Left lung (tissue), 10 donors: ENCODE results near the gene ZCCHC24. TPM values are rescaled to one million over a fixed set of nuclear protein-coding genes. Genes with fewer than 3 reads are reported as not detected.

ENCODE experiments used
- ATAC-seq: fragments of 200-7000 bp; cut with Tn5 transposase; one replicate; pipeline ENCODE4 v1.9.1; 2020; ENCODE audit warnings: moderate library complexity
- DNase-seq, 4 donors: peaks; one replicate each; pipeline ENCODE4 v3.0.0-alpha.2; 2013 to 2020
- H3K27ac ChIP-seq, 2 donors: fragments of 200-600 bp; sonication (generic) in 1 of 2; one replicate each; pipeline versions ENCODE4 v1.5.0 to v1.8.0; 2020 to 2021
- H3K27me3 ChIP-seq, 2 donors: fragments of 200-600 bp; sonication (generic) in 1 of 2; one replicate each; pipeline versions ENCODE4 v1.5.0 to v1.8.0; 2020 to 2021
- H3K36me3 ChIP-seq, 2 donors: fragments of 200-600 bp; sonication (generic) in 1 of 2; one replicate each; pipeline versions ENCODE4 v1.5.0 to v1.8.0; 2020 to 2021
- H3K4me1 ChIP-seq, 2 donors: fragments of 200-600 bp; one replicate each; pipeline ENCODE4 v1.8.0; 2021
- H3K4me3 ChIP-seq, 2 donors: fragments of 200-600 bp; sonication (generic) in 1 of 2; one replicate each; pipeline versions ENCODE4 v1.5.0 to v1.8.0; 2020 to 2021; ENCODE audit warnings: mild to moderate bottlenecking in 1 of 2
- H3K9me3 ChIP-seq, 2 donors: fragments of 200-600 bp; sonication (generic) in 1 of 2; one replicate each; pipeline versions ENCODE4 v1.5.0 to v1.8.0; 2020 to 2021
- intact Hi-C, 2 donors: fragments of 100-400 bp; cut with DNase I; formaldehyde crosslinking; loops; one replicate each; pipeline versions ENCODE4 v1.11.2 to v1.14.2; 2022
- polyA plus RNA-seq, 6 donors: library from polyadenylated mRNA; unstranded; fragments of 120-200 nt; gene quantifications; one replicate each; pipeline ENCODE4 v1.2.1, GENCODE V29; 2013; ENCODE audit not compliant: insufficient read length in 6 of 6
- total RNA-seq, 2 donors: library from RNA; stranded (reverse); fragmentation: NEBNext Ultra II Directional; extraction: Animal tissue kit (Norgen Biotek cat#: 25700); gene quantifications; one replicate each; pipeline ENCODE4 v1.2.1, GENCODE V29; 2021
- TF ChIP-seq, protein P1 (sequence below), 2 donors: fragments of 200-600 bp; sonication (generic) in 1 of 2; IDR thresholded peaks; one replicate each; pipeline versions ENCODE4 v1.5.0 to v1.8.0; 2021; ENCODE audit warnings: antibody characterized with exemption in 2 of 2
- donor health status: DM: no; HTN: yes; CAD: no.
- donor health status: DM: no; HTN: no; CAD: no.

Gene ZCCHC24
- total and polyA plus RNA-seq, 8 donors, result 28.9 to 48.3 (median 37.1) TPM

DNA sequence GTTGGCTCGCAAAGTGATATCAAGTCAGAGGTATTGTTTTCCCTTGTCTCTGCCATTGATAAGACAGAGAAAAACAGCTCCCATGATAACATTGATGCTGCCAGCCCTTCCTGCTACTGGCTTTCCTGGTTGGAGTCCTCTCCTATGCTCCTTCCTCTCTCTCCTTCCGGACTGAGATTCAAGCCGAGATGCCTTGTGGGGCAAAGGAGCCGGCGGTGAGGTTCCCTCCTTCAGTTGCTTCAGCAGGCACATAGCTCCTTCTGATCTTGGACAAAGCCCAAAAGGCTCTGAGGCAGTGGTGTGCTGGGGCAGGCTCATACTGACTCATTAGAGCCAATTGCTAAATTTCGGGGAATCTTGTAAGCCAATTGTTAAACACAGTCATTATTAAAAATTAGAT is 8.8 kb upstream of the ZCCHC24 start:
- TF ChIP-seq, protein P1, sequence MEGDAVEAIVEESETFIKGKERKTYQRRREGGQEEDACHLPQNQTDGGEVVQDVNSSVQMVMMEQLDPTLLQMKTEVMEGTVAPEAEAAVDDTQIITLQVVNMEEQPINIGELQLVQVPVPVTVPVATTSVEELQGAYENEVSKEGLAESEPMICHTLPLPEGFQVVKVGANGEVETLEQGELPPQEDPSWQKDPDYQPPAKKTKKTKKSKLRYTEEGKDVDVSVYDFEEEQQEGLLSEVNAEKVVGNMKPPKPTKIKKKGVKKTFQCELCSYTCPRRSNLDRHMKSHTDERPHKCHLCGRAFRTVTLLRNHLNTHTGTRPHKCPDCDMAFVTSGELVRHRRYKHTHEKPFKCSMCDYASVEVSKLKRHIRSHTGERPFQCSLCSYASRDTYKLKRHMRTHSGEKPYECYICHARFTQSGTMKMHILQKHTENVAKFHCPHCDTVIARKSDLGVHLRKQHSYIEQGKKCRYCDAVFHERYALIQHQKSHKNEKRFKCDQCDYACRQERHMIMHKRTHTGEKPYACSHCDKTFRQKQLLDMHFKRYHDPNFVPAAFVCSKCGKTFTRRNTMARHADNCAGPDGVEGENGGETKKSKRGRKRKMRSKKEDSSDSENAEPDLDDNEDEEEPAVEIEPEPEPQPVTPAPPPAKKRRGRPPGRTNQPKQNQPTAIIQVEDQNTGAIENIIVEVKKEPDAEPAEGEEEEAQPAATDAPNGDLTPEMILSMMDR (IDR thresholded peaks at IDR 0.05), result no peak
- intact Hi-C loops, result no loop called here
- DNase-seq (peak in 1 of 4 donors; percentile 40), ATAC-seq (peak; percentile 55)
- Histone ChIP-seq H3K4me1 (peaks cover 0 to 11% of the 10 kb centered on the region in 2 donors), H3K9me3 (no peaks in the 10 kb centered on the region), H3K27ac (peak overlapping the region in 1 of 2 donors; percentile 28), H3K36me3 (no peaks in the 10 kb centered on the region), H3K27me3 (no peaks in the 10 kb centered on the region), H3K4me3 (no peak overlapping the region)

DNA sequence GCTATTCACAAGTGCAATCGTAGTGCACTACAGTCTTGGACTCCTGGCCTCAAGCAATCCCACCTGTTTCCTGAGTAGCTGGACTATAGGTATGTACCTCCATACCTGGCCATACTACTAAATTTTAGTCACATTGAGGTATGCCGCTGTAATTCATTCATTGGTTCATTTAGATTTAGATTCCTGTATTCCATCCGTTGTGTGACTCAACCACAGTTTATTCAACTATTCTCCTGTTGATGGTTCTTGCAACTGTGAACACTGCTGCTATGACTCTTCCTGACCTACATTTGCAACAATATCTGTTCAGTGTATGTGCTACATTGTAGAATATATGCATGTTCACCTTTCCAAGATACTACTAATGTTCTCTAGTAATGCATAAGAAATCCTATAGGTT is 8.0 kb upstream of the ZCCHC24 start:
- intact Hi-C loops, result no loop called here
- ATAC-seq, result no peak
- Histone ChIP-seq H3K27ac (no peak overlapping the region), H3K4me3 (no peak overlapping the region), H3K4me1 (peaks cover 0 to 11% of the 10 kb centered on the region in 2 donors), H3K36me3 (no peaks in the 10 kb centered on the region), H3K27me3 (no peaks in the 10 kb centered on the region), H3K9me3 (no peaks in the 10 kb centered on the region)
- DNase-seq, result no peak
- TF ChIP-seq, protein P1 (IDR thresholded peaks at IDR 0.05), result no peak

DNA sequence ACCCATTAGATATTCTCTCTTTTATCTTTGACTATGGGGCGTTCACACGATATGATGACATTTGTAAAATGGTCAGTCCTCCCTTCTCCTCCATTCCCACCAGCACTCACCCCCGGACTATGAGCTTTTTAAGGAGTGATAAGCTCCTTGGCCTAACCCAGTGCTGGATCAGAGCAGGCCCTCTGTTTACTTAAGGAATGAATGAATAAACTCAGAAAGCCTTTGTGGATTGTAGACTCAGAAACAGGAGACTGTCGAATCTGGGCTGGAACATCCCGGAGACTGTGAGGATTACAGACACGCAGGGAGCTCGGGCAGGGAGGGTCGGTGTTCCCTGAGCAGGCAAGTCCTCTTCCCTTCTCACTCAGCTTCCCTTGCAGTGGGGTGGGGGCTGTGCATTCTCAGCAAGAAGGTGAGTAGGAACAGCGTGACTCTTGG is 6.8 kb upstream of the ZCCHC24 start:
- no peaks in the 10 kb centered on the region for H3K9me3 ChIP-seq
- H3K36me3 ChIP-seq, result no peaks in the 10 kb centered on the region
- no peak for ATAC-seq

DNA sequence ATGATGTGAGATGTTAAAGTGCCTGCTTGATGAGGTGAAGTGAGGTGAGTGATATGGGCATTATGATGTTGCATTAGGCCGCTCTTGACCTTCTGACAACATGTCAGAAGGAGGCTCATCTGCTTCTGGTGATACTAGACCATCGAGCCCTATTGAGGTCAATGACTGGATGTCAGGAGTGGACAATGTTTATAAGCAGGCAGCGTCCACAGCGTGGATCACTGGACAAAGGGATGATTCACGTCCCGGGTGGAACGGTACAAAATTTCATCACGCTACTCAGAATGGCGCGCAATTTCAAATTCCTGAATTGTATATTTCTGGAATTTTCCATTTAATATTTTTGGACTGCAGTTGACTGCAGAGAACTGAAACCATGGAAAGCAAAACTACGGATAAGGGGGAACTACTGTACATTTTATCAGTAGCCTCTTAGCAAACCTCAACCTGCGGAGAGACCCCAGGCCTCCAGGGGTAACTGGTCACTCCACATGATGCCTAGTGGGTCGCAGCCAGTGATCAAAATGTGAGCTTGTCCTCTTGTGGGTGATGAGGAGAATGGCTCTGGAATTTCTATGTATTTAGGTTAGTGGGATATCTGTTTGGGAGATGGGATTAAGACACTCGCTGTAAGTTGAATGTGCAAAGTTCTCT is 5.7 kb upstream of the ZCCHC24 start:
- no peaks in the 10 kb centered on the region for H3K36me3 ChIP-seq
- DNase-seq, result no peak
- no peak overlapping the region for H3K27ac ChIP-seq
- H3K27me3 ChIP-seq, result peaks cover 0 to 11% of the 10 kb centered on the region in 2 donors
- H3K9me3 ChIP-seq, result no peaks in the 10 kb centered on the region
- TF ChIP-seq, protein P1 (IDR thresholded peaks at IDR 0.05), result no peak
- intact Hi-C loops, result no loop called here
- no peak overlapping the region for H3K4me3 ChIP-seq
- H3K4me1 ChIP-seq, result peaks cover 0 to 21% of the 10 kb centered on the region in 2 donors
- ATAC-seq, result no peak

More for the DNA sequence above, 6.8 kb upstream of the ZCCHC24 start:
- DNase-seq, result no peak
- TF ChIP-seq, protein P1 (IDR thresholded peaks at IDR 0.05), result no peak
- H3K27me3 ChIP-seq, result peaks cover 0 to under 1% of the 10 kb centered on the region in 2 donors
- H3K4me3 ChIP-seq, result no peak overlapping the region
- intact Hi-C loops, result no loop called here
- peaks cover 0 to 11% of the 10 kb centered on the region in 2 donors for H3K4me1 ChIP-seq
- peak overlapping the region in 1 of 2 donors; percentile 19 for H3K27ac ChIP-seq

DNA sequence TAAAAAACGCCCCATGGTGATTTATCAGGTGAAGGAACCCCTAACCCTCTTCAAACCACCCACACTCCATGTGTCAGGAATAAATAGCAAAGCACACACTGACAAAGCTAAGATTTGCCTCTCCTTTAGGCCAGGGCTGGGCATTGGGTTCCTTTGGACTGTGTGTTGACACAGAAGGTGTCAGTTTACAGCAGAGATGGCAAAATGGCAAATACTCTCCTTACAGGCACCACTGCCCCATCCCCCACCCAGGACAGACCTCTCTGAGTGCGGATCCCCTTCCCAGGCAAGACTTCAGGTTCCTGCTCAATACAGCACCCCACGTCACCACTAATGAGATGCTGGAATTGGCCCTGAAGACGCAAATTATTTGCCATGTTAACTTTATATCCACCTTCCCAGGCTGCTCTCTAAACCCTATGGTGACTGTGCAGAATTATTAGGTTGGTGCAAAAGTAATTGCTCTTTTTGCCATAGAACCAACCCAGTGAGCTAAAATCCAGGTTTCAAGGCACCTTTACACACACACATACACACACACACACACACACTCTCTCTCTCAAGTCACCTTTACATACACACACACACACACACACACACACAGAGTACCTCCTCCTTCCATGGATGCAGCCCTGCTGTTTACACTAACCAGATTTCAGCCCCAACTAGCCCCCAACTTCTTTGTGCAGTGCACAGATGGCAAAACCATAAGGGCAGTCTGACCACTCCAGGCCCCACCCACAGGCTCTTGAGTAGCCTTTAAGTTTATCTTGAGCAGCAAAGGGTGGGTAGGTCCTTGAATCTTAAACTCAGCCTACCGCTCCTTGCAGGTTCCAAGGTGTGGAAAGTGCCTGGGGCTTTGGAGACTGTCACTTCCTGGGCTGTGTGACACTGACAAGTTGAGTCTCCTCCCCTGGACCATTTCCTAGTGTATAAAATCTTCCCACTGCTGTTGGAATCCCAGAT is 4.0 kb upstream of the ZCCHC24 start:
- DNase-seq (peak in 1 of 4 donors; percentile 43), ATAC-seq (peak; percentile 17)
- Histone ChIP-seq H3K27me3 (peaks cover 0 to 16% of the 10 kb centered on the region in 2 donors), H3K9me3 (no peaks in the 10 kb centered on the region), H3K27ac (no peak overlapping the region), H3K36me3 (no peaks in the 10 kb centered on the region), H3K4me3 (no peak overlapping the region), H3K4me1 (peaks cover 0 to 25% of the 10 kb centered on the region in 2 donors)
- TF ChIP-seq, protein P1 (IDR thresholded peaks at IDR 0.05), result no peak
- intact Hi-C loops, result no loop called here
